ENCODE data around the gene ACSS1. TPM values are rescaled to one million over a fixed set of nuclear protein-coding genes. Genes with fewer than 3 reads are reported as not detected.

ACSS1 gene
- polyA plus RNA-seq, 2 of the 4 experiments (the other 2 are of a cell fraction) = 7.2 to 7.6 TPM

DNA sequence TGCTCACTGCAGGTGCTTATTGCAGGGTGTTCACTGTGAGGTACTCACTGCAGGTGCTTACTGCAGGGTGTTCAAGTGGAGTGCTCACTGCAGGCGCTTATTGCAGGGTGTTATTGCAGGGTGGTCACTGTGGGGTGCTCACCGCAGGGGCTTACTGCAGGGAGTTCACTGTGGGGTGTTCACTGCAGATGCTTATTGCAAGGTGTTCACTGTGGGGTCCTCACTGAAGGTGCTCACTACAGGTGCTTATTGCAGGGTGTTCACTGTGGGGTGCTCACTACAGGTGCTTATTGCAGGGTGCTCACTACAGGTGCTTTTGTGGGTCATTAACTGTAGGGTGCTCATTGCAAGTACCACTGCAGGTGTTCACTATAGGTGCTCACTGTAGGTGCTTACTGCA is 85.6 kb downstream of the ACSS1 start (continued):
- TF ChIP-seq, protein P1, sequence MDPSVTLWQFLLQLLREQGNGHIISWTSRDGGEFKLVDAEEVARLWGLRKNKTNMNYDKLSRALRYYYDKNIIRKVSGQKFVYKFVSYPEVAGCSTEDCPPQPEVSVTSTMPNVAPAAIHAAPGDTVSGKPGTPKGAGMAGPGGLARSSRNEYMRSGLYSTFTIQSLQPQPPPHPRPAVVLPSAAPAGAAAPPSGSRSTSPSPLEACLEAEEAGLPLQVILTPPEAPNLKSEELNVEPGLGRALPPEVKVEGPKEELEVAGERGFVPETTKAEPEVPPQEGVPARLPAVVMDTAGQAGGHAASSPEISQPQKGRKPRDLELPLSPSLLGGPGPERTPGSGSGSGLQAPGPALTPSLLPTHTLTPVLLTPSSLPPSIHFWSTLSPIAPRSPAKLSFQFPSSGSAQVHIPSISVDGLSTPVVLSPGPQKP (IDR thresholded peaks at IDR 0.05; ENCODE audit: low read depth, low read length) = no peak
- TF ChIP-seq ZFP36 (IDR thresholded peaks at IDR 0.05; ENCODE audit: borderline replicate concordance, partially characterized antibody) (no peak), MYC (IDR thresholded peaks at IDR 0.05; ENCODE audit: borderline replicate concordance, low read length) (no peak), TP53 (CRISPR knock-in tag; IDR thresholded peaks at IDR 0.05) (no peak), CHD2 (IDR thresholded peaks at IDR 0.05; ENCODE audit: low read length, partially characterized antibody) (no peak)

DNA sequence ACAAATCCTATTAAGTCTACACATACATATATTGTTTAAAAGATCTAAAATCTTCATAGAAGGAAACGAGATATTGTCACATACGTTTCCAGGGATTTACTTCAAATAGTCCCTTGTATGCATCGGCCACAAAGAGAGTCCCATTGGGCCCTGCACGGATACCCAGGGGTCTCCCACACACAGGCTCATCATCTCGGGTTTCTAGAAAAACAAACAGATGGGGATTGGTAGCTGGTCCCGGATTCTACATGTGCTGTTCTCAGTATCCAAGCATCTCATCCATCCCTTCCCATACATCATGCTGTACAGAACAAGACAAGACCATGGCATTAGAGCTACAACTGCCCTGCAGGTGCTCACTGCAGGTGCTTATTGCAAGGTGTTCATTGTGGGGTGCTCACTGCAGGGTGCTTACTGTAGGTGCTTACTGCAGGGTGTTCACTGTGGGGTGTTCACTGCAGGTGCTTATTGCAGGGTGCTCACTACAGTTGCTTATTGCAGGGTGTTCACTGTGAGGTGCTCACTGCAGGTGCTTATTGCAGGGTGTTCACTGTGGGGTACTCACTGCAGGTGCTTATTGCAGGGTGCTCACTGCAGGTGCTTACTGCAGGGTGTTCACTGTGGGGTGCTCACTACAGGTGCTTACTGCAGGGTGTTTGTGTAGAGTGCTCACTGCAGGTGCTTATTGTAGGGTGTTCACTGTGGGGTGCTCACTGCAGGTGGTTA is 86.4 kb downstream of the ACSS1 start:
- Histone ChIP-seq H3K9me3 (peaks cover 9% of the 10 kb centered on the region; the same call in 2 of the 3 replicates), H3K4me3 (no peak overlapping the region), H3K4me1 (no peaks in the 10 kb centered on the region), H3K4me2 (no peak overlapping the region), H3K27ac (no peak overlapping the region)
- WGBS (ENCODE audit: missing lambda C conversion rate) = 90% methylated on average over 6 of the region's 6 CpGs
- DNase-seq (ENCODE audit: low read depth in 1 of 2, low spot score in 1 of 2) (no peak), FAIRE-seq (no peak), ATAC-seq (no peak)
- TF ChIP-seq, protein P2, sequence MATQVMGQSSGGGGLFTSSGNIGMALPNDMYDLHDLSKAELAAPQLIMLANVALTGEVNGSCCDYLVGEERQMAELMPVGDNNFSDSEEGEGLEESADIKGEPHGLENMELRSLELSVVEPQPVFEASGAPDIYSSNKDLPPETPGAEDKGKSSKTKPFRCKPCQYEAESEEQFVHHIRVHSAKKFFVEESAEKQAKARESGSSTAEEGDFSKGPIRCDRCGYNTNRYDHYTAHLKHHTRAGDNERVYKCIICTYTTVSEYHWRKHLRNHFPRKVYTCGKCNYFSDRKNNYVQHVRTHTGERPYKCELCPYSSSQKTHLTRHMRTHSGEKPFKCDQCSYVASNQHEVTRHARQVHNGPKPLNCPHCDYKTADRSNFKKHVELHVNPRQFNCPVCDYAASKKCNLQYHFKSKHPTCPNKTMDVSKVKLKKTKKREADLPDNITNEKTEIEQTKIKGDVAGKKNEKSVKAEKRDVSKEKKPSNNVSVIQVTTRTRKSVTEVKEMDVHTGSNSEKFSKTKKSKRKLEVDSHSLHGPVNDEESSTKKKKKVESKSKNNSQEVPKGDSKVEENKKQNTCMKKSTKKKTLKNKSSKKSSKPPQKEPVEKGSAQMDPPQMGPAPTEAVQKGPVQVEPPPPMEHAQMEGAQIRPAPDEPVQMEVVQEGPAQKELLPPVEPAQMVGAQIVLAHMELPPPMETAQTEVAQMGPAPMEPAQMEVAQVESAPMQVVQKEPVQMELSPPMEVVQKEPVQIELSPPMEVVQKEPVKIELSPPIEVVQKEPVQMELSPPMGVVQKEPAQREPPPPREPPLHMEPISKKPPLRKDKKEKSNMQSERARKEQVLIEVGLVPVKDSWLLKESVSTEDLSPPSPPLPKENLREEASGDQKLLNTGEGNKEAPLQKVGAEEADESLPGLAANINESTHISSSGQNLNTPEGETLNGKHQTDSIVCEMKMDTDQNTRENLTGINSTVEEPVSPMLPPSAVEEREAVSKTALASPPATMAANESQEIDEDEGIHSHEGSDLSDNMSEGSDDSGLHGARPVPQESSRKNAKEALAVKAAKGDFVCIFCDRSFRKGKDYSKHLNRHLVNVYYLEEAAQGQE (IDR thresholded peaks at IDR 0.05) = no peak
- TF ChIP-seq ZSCAN20 (CRISPR knock-in tag; IDR thresholded peaks at IDR 0.05) (no peak), KDM1A (IDR thresholded peaks at IDR 0.05; ENCODE audit: low read depth) (peak; percentile 66; the same call in 1 of the 2 replicates), ESRRA (IDR thresholded peaks at IDR 0.05; ENCODE audit: borderline replicate concordance, low read length) (no peak), CHD4 (IDR thresholded peaks at IDR 0.05; ENCODE audit: borderline replicate concordance) (no peak), ZFP36 (IDR thresholded peaks at IDR 0.05; ENCODE audit: borderline replicate concordance, partially characterized antibody) (no peak), HOXB5 (CRISPR knock-in tag; IDR thresholded peaks at IDR 0.05) (no peak)
- POLR2A ChIA-PET = no interaction called here
- CTCF ChIA-PET = no interaction called here

DNA sequence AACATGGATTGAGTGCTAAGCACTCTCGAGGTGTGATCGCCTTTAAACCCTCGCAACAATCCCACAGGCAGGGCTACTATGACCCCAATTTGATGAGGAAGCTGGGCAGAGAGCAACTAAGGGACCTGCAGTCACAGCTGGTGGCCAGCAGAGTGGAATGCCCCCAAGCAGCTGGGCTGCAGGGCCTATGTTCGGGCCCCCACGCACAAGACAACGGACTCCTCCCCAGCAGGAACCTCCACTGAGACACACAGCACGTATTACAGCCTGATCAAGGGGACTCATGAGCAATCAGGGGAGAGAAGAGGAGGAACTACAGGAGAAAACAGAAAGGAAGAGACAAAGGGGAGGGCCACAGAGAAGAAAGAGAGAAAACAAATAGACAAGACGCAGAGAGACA is 87.2 kb downstream of the ACSS1 start:
- no peak overlapping the region for H3K4me3 ChIP-seq
- no peaks in the 10 kb centered on the region for H3K4me1 ChIP-seq
- no peak for DNase-seq (ENCODE audit: low read depth in 1 of 2, low spot score in 1 of 2)
- peaks cover 5% of the 10 kb centered on the region; the same call in 1 of the 3 replicates for H3K9me3 ChIP-seq
- H3K27ac ChIP-seq = no peak overlapping the region
- ChIA-PET POLR2A (no interaction called here), CTCF (interaction anchor here (0.6 kb wide), 1 partner anchor 536 kb away, joined by 3 read pairs; no protein-coding TSS in a partner anchor)
- FAIRE-seq = no peak
- H3K4me2 ChIP-seq = no peak overlapping the region
- ATAC-seq = no peak
- WGBS (ENCODE audit: missing lambda C conversion rate) = 93% methylated on average over 8 of the region's 8 CpGs
- TF ChIP-seq FOSL2 (IDR thresholded peaks at IDR 0.05) (no peak), FOSL2 (CRISPR knock-in tag; IDR thresholded peaks at IDR 0.05) (no peak), MAZ (IDR thresholded peaks at IDR 0.05; ENCODE audit: borderline replicate concordance, low read depth, low read length) (no peak), FOXS1 (CRISPR knock-in tag; IDR thresholded peaks at IDR 0.05) (no peak), KDM5A (IDR thresholded peaks at IDR 0.05) (no peak), HOXB13 (CRISPR knock-in tag; IDR thresholded peaks at IDR 0.05; ENCODE audit: low read depth) (no peak), ZNF302 (CRISPR knock-in tag; IDR thresholded peaks at IDR 0.05) (no peak), BHLHE40 (IDR thresholded peaks at IDR 0.05; ENCODE audit: low read depth, low read length) (no peak), JUN (IDR thresholded peaks at IDR 0.05) (no peak), NR3C1 (IDR thresholded peaks at IDR 0.05) (no peak), HDAC2 (IDR thresholded peaks at IDR 0.05) (no peak), HOXA7 (CRISPR knock-in tag; IDR thresholded peaks at IDR 0.05) (no peak), POLR2A (IDR thresholded peaks at IDR 0.05; ENCODE audit: low read length) (no peak)
- TF ChIP-seq, protein P2 (IDR thresholded peaks at IDR 0.05) = no peak
- TF ChIP-seq, protein P3, sequence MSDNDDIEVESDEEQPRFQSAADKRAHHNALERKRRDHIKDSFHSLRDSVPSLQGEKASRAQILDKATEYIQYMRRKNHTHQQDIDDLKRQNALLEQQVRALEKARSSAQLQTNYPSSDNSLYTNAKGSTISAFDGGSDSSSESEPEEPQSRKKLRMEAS (IDR thresholded peaks at IDR 0.05) = no peak
- TF ChIP-seq, protein P4, sequence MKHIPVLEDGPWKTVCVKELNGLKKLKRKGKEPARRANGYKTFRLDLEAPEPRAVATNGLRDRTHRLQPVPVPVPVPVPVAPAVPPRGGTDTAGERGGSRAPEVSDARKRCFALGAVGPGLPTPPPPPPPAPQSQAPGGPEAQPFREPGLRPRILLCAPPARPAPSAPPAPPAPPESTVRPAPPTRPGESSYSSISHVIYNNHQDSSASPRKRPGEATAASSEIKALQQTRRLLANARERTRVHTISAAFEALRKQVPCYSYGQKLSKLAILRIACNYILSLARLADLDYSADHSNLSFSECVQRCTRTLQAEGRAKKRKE (CRISPR knock-in tag; IDR thresholded peaks at IDR 0.05; ENCODE audit: low read depth) = no peak
- TF ChIP-seq, protein P5, sequence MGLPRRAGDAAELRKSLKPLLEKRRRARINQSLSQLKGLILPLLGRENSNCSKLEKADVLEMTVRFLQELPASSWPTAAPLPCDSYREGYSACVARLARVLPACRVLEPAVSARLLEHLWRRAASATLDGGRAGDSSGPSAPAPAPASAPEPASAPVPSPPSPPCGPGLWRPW (IDR thresholded peaks at IDR 0.05) = no peak

Measured in A549 (cell line).